ENCODE results near the gene RAB4B. TPM values are rescaled to one million over a fixed set of nuclear protein-coding genes. Genes with fewer than 3 reads are reported as not detected.

The RAB4B gene
- total and polyA plus RNA-seq, 2 of the 13 experiments (the other 11 are each of a cell fraction or from before 2014, with no cell fraction given) = 3.3 to 5.4 TPM

- in situ Hi-C loops (cut with HindIII; ENCODE audit: extremely low pct_ligation_motif_present, low pct_unique_long_range_greater_than_20kb) = no loop called here
- Histone ChIP-seq H2AFZ (ENCODE audit: low read length) (no peak overlapping the region), H3K4me2 (ENCODE audit: low read depth, low read length) (no peak overlapping the region), H3K79me2 (ENCODE audit: insufficient read depth, low read length) (no peaks in the 10 kb centered on the region), H3K4me3 (replicated peaks in 1 of 3; ENCODE audit: insufficient read depth in 1 of 3, low read depth in 2 of 3, low read length in 3 of 3) (no peak overlapping the region), H3K27ac (ENCODE audit: extremely low read length, insufficient read depth, low read length) (no peak overlapping the region), H3K4me1 (ENCODE audit: insufficient read depth, low read length) (peaks cover 19% of the 10 kb centered on the region), H3K9ac (ENCODE audit: insufficient read depth, low read depth, low read length) (no peak overlapping the region), H3K27me3 (ENCODE audit: control insufficient read depth in 1 of 2, insufficient read depth in 2 of 2, low read length in 2 of 2) (no peaks in the 10 kb centered on the region), H4K20me1 (ENCODE audit: insufficient read depth, low read length) (no peaks in the 10 kb centered on the region), H3K9me3 (ENCODE audit: low read length) (no peaks in the 10 kb centered on the region), H3K36me3 (replicated peaks in 1 of 2; ENCODE audit: control insufficient read depth in 1 of 2, insufficient read depth in 2 of 2, low read length in 2 of 2) (peaks cover 23 to 62% of the 10 kb centered on the region in 2 experiments)
- FAIRE-seq (no peak), DNase-seq (ENCODE audit: low spot score) (no peak), ATAC-seq (no peak)
- BruUV-seq (replicated peaks) = no TSS peak
- WGBS (ENCODE audit: low lambda C conversion rate) = 98% methylated on average over 9 of the region's 9 CpGs
- TF ChIP-seq TMF1 (CRISPR knock-in tag; IDR thresholded peaks at IDR 0.05; ENCODE audit: low read depth) (0 out of 2 replicates have a peak, but pooled peaks have one; percentile 34), ATF7-NPFF (CRISPR knock-in tag; IDR thresholded peaks at IDR 0.05; ENCODE audit: low read depth) (no peak), RAD21 (CRISPR knock-in tag; IDR thresholded peaks at IDR 0.05) (no peak), ZBTB3 (CRISPR knock-in tag; IDR thresholded peaks at IDR 0.05; ENCODE audit: borderline replicate concordance, low read depth) (no peak)
- intact Hi-C loops (cut with micrococcal nuclease; ENCODE audit: unreplicated experiment) = no loop called here
- POLR2A ChIA-PET = interaction anchor here (1.2 kb wide), 1 partner anchor 13 kb away, joined by 3 read pairs; the partner anchor contains the start of gene ACTMAP
- CTCF ChIA-PET (ENCODE audit: low intra/inter-chr PET ratio, low total read pairs) = no interaction called here
Measured at GRCh38 chr19:40737102-40737644, 40.9 kb upstream of the RAB4B start.

- intact Hi-C loops (cut with micrococcal nuclease; ENCODE audit: unreplicated experiment) (no loop called here), in situ Hi-C loops (cut with HindIII; ENCODE audit: extremely low pct_ligation_motif_present, low pct_unique_long_range_greater_than_20kb) (no loop called here)
- 95% methylated on average over 19 of the region's 22 CpGs for WGBS (ENCODE audit: low lambda C conversion rate)
- Histone ChIP-seq H3K9me3 (ENCODE audit: low read length) (no peaks in the 10 kb centered on the region), H3K9ac (ENCODE audit: insufficient read depth, low read depth, low read length) (no peak overlapping the region), H4K20me1 (ENCODE audit: insufficient read depth, low read length) (no peaks in the 10 kb centered on the region), H2AFZ (ENCODE audit: low read length) (no peak overlapping the region), H3K79me2 (ENCODE audit: insufficient read depth, low read length) (no peaks in the 10 kb centered on the region), H3K27ac (ENCODE audit: extremely low read length, insufficient read depth, low read length) (no peak overlapping the region), H3K4me3 (replicated peaks in 1 of 3; ENCODE audit: insufficient read depth in 1 of 3, low read depth in 2 of 3, low read length in 3 of 3) (no peak overlapping the region), H3K36me3 (replicated peaks in 1 of 2; ENCODE audit: control insufficient read depth in 1 of 2, insufficient read depth in 2 of 2, low read length in 2 of 2) (peaks cover 16 to 44% of the 10 kb centered on the region in 2 experiments), H3K27me3 (ENCODE audit: control insufficient read depth in 1 of 2, insufficient read depth in 2 of 2, low read length in 2 of 2) (no peaks in the 10 kb centered on the region), H3K4me1 (ENCODE audit: insufficient read depth, low read length) (peaks cover 19% of the 10 kb centered on the region), H3K4me2 (ENCODE audit: low read depth, low read length) (no peak overlapping the region)
- no peak for DNase-seq (ENCODE audit: low spot score)
- ATAC-seq = no peak
- BruUV-seq (replicated peaks) = no TSS peak
- peak; percentile 40 for TF ChIP-seq AGO2 (optimal IDR thresholded peaks at IDR 0.05; ENCODE audit: low read depth, low read length)
- TF ChIP-seq ZNF788 (CRISPR knock-in tag; IDR thresholded peaks at IDR 0.05; ENCODE audit: borderline replicate concordance) = no peak
- 0 out of 2 replicates have a peak, but pooled peaks have one; percentile 28 for TF ChIP-seq BATF2 (CRISPR knock-in tag; IDR thresholded peaks at IDR 0.05)
- peak; percentile 94 for TF ChIP-seq ZNF768 (CRISPR knock-in tag; IDR thresholded peaks at IDR 0.05)
- peak; percentile 23; the same call in 1 of the 2 replicates for TF ChIP-seq RBFOX2 (IDR thresholded peaks at IDR 0.05; ENCODE audit: low read depth, low read length)
- FAIRE-seq = no peak
- CTCF ChIA-PET (ENCODE audit: low intra/inter-chr PET ratio, low total read pairs) = no interaction called here
- POLR2A ChIA-PET = interaction anchor here (1.3 to 1.4 kb wide), 2 partner anchors 11 to 20 kb away, joined by 3 to 4 read pairs; partner anchors contain the start of gene ACTMAP
Measured at GRCh38 chr19:40739030-40739839, 38.8 kb upstream of the RAB4B start.
